Erythroblast (primary cell): ENCODE data around the gene TCF7.

Experiments used
- GATA1 ChIP-seq: IDR thresholded peaks from 2 replicates; pipeline ENCODE4 v1.6.1; 2011; ENCODE audit warnings: low read depth, mild to moderate bottlenecking, control low read depth, low read length, moderate library complexity
- POLR2A ChIP-seq: IDR thresholded peaks from 2 replicates; pipeline ENCODE4 v1.6.1; 2011; ENCODE audit warnings: mild to moderate bottlenecking, low read length

DNA sequence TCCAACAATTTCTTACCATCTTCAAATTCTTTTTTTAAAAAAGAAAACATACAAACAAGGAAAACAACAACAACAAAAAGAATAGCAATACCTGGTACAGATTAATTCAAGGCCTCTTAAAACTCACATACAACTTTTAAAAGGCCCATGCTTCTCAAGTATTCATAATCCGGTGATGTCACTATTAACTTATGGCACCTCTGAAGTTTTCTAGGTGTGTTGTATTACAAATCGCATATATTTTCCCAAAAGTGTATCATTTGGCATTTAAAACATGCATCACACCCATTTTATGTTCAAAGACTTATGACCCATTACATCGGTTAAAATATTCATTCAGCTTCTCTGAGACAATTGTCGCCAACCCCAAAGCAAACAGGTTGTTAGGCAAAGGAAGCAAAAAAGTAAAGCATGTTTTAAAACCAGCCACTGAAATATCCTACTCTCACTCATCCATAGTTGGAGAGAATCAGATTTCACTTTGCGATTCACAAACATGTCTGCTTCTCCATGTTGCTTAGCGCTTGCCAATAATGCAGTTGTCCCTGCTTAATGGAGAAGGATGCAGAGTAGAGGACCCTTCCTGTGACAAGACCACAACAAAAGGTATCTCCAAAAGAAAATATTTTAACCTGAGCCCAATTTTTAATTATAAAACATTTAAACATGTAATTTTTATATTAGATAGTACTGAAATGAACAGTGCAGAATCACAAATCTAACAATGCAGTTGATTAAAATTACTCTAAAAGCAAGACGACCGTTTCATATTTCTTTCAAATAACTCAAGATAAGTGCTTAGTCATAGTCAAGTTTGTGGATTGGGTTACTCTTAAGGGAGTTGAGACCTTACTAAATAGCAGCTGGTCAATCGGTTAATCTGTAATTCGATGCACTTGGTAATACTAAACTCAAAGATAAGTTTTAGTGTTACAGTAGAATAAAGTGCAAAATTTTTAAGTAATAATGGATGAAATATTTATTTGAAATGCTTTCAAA, 60.7 kb downstream of the TCF7 start:
- TF ChIP-seq POLR2A (no peak), GATA1 (no peak)
